ENCODE measurements around the gene TYW1B.
"Not testable (repeated sequence)": the region's sequence is repeated elsewhere in the genome, so short reads cannot be mapped to it uniquely, and the experiment has no call there.

Gene TYW1B

GRCh38 chr7:72538856-72539255 lies 289.1 kb downstream of the TYW1B start:
- no peak for DNase-seq (ENCODE audit: low read depth, low spot score)
- Histone ChIP-seq H3K27me3 (ENCODE audit: control insufficient read depth, insufficient read depth, low read length) (no peaks in the 10 kb centered on the region), H3K27ac (ENCODE audit: low read length) (no peak overlapping the region), H3K9me3 (ENCODE audit: control insufficient read depth, insufficient read depth, low read length) (no peaks in the 10 kb centered on the region), H3K36me3 (ENCODE audit: control insufficient read depth, insufficient read depth, low read length) (no peaks in the 10 kb centered on the region), H3K4me1 (ENCODE audit: control insufficient read depth, insufficient read depth, low read length) (no peaks in the 10 kb centered on the region), H3K4me3 (ENCODE audit: low read length) (no peak overlapping the region)
- no CpG with 5 or more reads among the region's 4 CpGs for WGBS (ENCODE audit: insufficient coverage, insufficient read length)

GRCh38 chr7:72538147-72538546 lies 289.9 kb downstream of the TYW1B start:
- Histone ChIP-seq H3K4me1 (ENCODE audit: control insufficient read depth, insufficient read depth, low read length) (no peaks in the 10 kb centered on the region), H3K36me3 (ENCODE audit: control insufficient read depth, insufficient read depth, low read length) (no peaks in the 10 kb centered on the region), H3K27me3 (ENCODE audit: control insufficient read depth, insufficient read depth, low read length) (no peaks in the 10 kb centered on the region), H3K27ac (ENCODE audit: low read length) (no peak overlapping the region), H3K4me3 (ENCODE audit: low read length) (no peak overlapping the region), H3K9me3 (ENCODE audit: control insufficient read depth, insufficient read depth, low read length) (no peaks in the 10 kb centered on the region)
- no CpG with 5 or more reads among the region's 10 CpGs for WGBS (ENCODE audit: insufficient coverage, insufficient read length)
- no peak for DNase-seq (ENCODE audit: low read depth, low spot score)

DNA sequence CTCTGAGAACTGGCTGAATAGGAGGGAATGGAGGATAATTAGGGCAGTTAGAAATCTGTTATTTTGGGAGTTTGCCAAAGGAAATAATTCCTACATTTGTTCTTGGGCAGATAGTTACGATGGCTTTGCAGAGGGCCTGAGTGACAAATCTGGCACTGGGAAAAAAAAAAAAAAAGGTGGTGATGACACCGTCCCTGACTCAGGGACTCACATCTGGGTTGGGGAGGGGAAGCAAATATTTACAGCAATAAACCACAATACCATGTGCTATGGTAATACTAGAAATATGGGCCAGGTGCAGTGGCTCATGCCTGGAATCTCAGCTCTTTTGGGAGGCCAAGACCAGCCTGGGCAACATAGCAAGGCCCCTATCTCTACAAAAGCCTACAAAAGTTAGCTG lies 292.0 kb downstream of the TYW1B start:
- not testable (repeated sequence) for H3K4me1 ChIP-seq (ENCODE audit: control insufficient read depth, insufficient read depth, low read length); H3K4me3 ChIP-seq (ENCODE audit: low read length); H3K36me3 ChIP-seq (ENCODE audit: control insufficient read depth, insufficient read depth, low read length); H3K27me3 ChIP-seq (ENCODE audit: control insufficient read depth, insufficient read depth, low read length); H3K9me3 ChIP-seq (ENCODE audit: control insufficient read depth, insufficient read depth, low read length); DNase-seq (ENCODE audit: low read depth, low spot score); H3K27ac ChIP-seq (ENCODE audit: low read length)
- WGBS (ENCODE audit: insufficient coverage, insufficient read length) = no CpG with 5 or more reads among the region's 2 CpGs

GRCh38 chr7:72531048-72531447 lies 297.0 kb downstream of the TYW1B start:
- not testable (repeated sequence) for H3K4me3 ChIP-seq (ENCODE audit: low read length); H3K27ac ChIP-seq (ENCODE audit: low read length)
- no CpG with 5 or more reads among the region's 3 CpGs for WGBS (ENCODE audit: insufficient coverage, insufficient read length)

More at GRCh38 chr7:72531048-72531447, 297.0 kb downstream of the TYW1B start:
- DNase-seq (ENCODE audit: low read depth, low spot score); H3K36me3 ChIP-seq (ENCODE audit: control insufficient read depth, insufficient read depth, low read length); H3K9me3 ChIP-seq (ENCODE audit: control insufficient read depth, insufficient read depth, low read length); H3K4me1 ChIP-seq (ENCODE audit: control insufficient read depth, insufficient read depth, low read length); H3K27me3 ChIP-seq (ENCODE audit: control insufficient read depth, insufficient read depth, low read length): not testable (repeated sequence)

All from iPS DF 6.9 (cell line).